IPS DF 19.7 (cell line): ENCODE results near the gene POLD3.

Source experiments
- DNase-seq: peaks from one replicate; pipeline ENCODE4 v3.0.0-alpha.2; 2013; ENCODE audit warnings: low read depth, low spot score

The POLD3 gene, protein sequence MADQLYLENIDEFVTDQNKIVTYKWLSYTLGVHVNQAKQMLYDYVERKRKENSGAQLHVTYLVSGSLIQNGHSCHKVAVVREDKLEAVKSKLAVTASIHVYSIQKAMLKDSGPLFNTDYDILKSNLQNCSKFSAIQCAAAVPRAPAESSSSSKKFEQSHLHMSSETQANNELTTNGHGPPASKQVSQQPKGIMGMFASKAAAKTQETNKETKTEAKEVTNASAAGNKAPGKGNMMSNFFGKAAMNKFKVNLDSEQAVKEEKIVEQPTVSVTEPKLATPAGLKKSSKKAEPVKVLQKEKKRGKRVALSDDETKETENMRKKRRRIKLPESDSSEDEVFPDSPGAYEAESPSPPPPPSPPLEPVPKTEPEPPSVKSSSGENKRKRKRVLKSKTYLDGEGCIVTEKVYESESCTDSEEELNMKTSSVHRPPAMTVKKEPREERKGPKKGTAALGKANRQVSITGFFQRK

GRCh38 chr11:74592441-74593362, at the start of gene POLD3:
TSS of gene POLD3 (plus strand) at chr11:74592582. CDS start at chr11:74592659, 77 bp downstream.
- peak; percentile 56 for DNase-seq

DNA sequence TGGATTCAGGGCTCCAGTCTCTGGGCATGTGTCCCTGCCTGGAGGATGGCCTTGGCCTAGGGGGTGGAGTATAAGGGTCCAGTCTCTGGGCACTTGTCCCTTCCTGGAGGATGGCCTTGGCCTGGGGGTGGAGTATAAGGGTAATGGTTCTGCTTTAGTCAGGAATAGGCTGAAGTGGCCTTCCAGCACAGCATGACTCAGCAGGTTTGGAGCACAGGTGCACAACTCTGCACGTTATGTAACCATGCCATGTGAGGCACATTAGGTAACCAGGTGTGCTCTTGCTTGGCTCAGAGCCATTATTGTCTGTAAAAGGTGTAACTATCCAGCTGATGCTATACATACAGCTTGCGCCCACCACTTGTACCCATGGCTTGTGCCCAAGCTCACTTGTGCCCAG, 48.4 kb upstream of the POLD3 start:
- no peak for DNase-seq

DNA sequence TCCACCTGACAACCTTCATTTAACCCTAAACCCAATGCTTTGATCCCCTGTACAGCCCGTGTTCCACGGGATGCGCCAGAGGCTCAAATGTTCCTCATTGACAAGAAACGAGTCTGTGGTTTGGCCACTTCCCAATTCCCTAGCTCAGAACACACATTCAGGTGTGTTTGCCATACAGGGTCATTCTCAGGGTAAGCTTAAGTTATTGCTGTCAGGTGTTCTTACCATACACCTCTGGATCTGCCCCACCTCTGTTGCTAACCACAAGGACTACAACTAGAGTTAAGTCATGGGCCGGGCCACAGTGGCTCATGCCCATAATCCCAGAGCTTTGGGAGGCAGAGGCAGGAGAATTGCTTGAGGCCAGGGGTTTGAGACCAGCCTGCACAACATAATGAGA, 45.6 kb upstream of the POLD3 start:
- no peak for DNase-seq

GRCh38 chr11:74550991-74551753, 41.2 kb upstream of the POLD3 start:
- DNase-seq = no peak

- no peak for DNase-seq
These were observed 40.6 kb upstream of the POLD3 start for GRCh38 chr11:74551754-74552145.

GRCh38 chr11:74557526-74557925, 34.9 kb upstream of the POLD3 start:
- no peak for DNase-seq

DNA sequence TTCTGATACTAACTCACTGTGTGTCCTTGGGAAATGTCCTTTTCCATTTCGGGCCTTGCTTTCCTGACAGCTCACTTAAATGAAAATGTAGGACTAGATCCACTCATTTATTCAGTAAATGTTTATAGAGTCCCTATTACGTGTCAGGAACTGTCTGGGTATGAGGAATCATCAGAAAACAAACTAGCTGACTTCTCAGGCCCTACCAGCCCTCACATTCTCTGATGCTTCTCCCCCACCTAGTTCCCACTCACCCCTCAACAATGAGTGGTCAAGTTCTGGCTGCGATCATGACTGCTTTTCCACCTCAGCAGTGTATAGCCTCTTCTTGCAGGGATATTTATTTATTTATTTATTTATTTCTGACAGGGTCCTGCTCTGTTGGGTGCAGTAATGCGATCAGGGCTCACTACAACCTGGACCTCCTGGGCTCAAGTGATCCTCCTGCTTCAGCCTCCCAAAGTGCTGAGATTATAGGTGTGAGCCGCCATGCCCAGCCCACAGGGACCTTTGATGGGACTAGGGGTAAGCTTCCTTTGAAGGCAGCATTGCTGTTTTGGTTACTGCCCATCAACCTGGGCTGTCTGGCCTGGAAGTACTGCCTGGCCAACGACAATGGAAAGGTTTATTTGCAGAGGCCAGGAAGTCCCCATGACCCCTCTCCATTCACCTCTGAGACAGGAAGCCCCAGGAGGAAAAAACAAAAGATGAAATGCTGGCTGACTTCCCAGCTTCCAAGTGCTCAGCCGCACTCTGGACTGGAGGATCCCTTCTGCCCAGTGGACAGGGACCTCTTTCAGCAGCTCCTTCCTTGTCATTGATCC, 33.1 kb upstream of the POLD3 start:
- no peak for DNase-seq

DNA sequence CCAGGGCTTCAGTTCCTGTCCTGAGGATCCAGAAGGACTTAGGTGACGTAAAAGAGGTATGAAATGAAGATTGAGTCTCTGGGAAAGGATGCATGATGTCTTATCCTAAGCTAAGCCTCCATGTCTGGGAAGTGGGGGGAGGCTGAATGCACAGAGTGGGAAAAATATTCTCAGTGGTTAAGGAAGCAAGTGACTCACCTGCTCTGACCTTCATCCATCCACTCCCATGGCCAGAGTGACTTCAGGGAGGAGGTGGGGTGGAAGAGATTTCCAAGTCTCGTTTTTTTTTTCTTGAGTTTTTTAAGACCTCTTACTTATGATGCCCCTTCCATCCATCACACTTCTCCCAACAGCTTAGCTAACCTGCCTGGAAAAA, 32.5 kb upstream of the POLD3 start:
- no peak for DNase-seq

DNA sequence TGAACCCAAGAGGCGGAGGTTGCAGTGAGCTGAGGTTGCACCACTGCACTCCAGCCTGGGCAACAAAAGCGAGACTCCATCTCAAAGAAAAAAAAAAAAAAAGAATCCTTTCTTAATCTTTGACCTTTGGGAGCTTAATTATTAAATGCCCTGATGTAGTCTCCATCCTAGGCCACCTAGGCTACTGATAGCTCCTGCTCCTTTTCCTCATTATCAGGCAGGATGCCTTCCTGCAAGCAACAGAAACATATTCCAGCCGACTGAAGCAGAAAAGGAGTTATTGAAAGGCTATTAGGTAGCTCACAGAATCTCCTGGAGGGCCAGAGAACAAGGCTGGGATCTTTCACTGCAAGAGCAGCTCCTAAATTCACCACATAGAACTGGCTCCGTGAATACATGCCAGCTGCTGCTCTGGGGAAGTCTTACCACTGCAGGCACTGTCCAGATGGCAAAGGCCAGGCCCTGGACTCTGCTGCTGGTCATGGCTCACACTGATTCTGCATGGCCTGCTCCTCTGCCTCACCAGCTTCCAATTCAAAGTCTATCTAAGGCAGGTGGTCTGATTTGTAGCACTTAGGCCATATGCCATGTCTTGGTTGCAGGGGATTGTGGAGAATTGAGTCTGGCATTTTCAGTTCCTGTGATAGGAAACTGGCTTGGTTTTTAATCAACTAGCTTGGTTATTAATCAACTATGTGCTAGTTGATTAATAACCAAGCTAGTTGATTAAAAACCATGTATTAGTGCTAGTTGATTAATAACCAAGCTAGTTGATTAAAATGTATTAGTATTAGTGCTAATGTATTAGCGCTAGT, 26.0 kb upstream of the POLD3 start:
- no peak for DNase-seq

GRCh38 chr11:74568028-74568427, 24.4 kb upstream of the POLD3 start:
- no peak for DNase-seq

- peak; percentile 25 for DNase-seq
These were observed 21.9 kb upstream of the POLD3 start for GRCh38 chr11:74570266-74571061.

DNA sequence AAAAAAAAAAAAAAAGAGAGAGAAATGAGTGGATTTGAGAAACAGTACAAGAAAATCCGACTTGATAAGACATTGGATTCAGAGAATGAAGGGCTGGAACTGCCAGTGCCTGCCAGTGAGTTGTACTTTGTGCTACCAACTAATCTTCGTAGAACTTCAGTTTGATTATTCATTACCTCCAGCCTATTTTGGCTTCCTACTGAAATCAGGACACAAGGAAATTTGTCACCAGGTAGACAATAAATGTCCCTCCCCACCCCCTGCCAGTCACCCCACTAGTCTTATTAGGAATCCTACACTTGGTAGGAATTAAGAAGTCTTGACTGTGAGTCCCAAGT, 21.4 kb upstream of the POLD3 start:
- no peak for DNase-seq

DNA sequence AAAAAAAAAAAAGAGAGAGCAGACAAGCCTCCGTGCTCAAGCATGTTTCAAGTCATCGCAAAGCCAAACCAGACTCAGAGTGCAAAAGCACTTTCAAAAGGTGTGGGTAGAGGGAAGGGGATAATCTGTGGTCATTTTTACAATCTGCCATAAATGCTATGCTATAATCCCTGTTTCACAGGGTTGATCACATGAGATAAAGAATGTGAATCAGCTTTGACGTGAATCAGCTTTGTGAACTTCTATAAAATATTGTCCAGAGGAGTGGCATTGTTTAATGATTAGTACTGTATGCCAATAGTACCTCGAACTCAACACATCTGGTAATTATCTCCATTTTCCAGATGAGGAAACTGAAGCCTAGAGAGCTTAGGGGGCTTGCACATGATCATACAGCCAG, 20.0 kb upstream of the POLD3 start:
- no peak for DNase-seq

- DNase-seq = no peak
These were observed 17.8 kb upstream of the POLD3 start for GRCh38 chr11:74574563-74574962.

DNA sequence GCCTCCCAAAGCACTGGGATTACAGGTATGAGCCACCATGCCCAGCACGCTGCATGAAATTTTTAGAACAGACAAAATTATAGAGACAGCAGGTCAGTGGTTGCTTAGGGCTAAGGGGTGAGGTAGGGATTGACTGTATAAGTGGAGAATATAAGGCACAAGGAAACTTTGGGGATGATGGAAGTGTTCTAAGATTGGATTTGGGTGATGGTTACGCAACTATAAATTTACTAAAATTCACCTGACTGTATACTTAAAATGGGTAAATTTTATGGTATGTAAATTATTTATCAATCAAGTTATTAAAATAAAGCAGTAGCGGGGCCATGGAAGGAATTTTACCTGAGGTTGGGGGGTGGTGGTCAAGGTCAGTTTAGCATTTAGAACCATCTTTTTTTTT, 16.4 kb upstream of the POLD3 start:
- DNase-seq = no peak

- no peak for DNase-seq
These were observed 15.2 kb upstream of the POLD3 start for GRCh38 chr11:74577181-74577580.

DNA sequence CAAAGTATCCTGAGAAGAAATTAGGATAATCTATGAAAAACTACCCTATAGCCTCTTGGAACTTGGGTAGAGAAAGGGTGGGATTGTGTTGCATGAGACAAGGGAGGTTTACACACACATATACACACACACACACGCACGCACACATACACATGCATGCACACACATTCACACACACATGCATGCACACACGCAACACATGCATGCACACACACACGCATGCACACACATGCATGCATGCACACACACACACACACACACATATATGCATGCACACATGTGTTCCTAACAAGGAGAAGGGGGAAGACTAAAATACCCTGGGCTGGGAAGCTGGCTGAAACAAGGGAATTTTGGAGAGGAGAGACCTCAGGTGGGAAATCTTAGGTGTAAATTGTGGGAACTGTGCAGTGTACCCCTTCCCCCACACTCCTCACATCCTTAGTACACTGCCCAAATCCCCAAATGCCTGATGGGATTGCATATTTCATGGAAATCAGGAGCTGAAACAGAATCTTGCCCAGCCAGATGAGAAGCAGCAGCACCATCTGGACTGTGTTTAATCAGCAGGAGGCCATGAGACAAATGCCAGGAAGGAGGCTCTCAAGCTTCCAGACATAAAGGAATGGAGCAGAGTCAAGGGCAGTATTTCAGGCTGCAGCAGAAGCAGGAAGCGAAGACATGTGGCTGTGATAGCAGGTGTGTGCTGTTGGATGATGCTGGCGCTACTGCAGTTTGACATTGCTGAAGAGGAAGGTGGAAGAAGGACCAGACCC, 14.6 kb upstream of the POLD3 start:
- DNase-seq = no peak

GRCh38 chr11:74579577-74580270, 12.7 kb upstream of the POLD3 start:
- no peak for DNase-seq
